Renal cortical epithelial cell (primary cell): ENCODE results near the gene DNAJC16. TPM values are rescaled to one million over a fixed set of nuclear protein-coding genes. Genes with fewer than 3 reads are reported as not detected.

Experiments
- DNase-seq: peaks from one replicate; pipeline ENCODE4 v3.0.0-alpha.2; 2011; ENCODE audit warnings: low read depth
- total RNA-seq: library from RNA; depleted of rRNA; stranded (reverse); fragments of >200 nt; gene quantifications from 2 replicates; pipeline ENCODE4 v1.2.3, GENCODE V29; 2014

The DNAJC16 gene
- total RNA-seq, 1 donor from 2014 or later, result 25.7 TPM

DNA sequence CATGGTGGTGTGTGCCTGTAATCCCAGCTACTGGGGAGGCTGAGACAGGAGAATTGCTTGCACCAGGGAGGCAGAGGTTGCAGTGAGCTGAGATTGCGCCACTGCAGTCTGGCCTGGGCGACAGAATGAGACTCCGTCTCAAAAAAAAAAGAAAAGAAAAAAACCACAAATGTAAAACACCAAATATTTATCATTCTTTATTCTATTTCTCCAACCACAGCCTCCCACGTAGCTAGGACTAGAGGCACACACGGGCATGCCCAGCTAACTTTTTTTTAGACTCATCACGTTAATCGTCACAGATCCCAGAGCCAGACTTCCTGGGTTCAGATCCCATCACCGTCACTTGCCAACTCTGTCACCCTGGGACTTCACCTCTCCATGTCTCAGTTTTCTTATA is 13.5 kb downstream of the DNAJC16 start:
- no peak for DNase-seq

GRCh38 chr1:15541231-15541792 is 14.7 kb downstream of the DNAJC16 start:
- DNase-seq, result no peak

DNA sequence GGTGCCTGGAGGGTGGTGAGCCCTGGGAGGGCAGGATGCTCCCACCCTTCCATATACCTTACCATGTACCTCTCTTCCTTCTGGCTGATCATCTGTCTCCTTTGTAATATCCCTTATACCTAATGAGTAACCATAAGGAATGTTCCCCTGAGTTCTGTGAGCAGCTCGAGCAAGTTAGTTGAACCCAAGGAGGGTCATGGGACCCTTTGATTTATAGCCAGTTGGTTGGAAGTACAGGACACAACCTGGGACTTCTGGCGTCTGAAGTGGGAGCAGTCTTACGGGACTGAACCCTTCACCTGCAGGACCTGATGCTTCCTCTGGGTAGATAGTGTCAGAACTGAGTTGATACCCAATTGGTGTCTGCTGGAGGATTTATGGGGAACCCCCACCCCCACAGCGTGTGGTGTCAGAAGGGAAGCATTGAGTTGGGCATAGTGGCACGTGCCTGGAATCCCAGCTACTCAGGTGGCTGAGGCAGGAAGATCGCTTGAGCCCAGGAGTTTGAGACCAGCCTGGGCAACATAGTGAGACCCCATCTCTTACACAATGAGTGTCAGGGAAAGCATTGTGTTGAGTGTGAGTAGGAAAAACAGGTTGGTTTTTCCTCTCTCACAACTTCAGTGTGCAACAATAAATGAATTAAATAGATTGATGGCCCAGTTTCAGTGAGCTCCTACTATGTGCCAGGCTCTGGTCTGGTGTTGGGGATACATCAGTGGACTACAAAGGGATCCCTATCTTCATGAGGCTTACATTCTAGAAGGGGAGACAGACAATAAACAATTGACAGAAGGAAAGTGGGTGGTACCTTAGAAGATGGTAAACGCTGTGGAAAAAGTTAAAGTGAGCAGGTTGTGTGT is 16.0 kb downstream of the DNAJC16 start:
- no peak for DNase-seq

GRCh38 chr1:15543251-15543588 is 16.6 kb downstream of the DNAJC16 start:
- no peak for DNase-seq

DNA sequence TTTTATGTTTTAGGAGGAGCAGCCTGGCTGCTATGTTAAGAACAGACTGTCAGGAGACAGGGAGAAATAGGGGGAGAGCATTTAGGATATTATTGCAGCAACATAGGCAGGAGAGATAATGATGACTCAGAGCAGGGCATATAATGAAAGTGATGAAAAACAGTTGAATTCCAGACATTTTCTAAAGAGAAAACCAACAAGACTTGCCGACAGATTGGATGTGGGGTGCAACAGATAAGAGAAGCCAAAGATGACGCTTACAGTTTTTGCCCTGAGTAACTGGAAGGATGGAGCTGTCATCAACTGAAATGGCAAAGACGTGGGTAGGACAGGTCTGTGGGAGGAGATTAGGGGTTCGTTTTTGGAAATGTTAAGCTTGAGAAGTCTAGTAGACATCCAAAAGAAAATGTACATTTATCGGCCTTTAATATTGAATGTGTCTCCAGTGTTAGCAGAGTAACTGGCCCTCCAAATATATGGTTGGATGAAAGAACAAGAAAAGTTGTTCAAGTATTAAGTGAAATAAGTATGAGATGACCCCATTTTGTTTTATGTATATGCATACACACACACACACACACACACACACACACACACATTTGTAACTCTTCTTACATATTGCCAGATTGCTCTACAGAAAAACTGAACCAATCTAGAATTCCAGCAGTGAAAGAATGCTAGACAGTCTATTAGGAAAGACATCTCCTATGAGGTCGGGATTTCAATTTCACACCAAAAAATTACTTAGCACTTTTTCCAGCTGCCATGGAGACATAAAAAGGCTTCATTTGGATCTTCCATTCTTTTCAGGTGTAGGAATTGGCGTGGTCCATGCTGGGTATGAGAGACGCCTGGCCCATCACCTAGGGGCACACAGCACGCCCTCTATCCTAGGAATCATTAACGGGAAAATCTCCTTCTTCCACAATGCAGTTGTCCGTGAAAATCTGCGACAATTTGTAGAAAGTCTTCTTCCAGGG is 17.2 kb downstream of the DNAJC16 start:
- no peak for DNase-seq

GRCh38 chr1:15546641-15547040 is 20.0 kb downstream of the DNAJC16 start:
- DNase-seq, result no peak

- no peak for DNase-seq
These were observed 23.9 kb downstream of the DNAJC16 start for GRCh38 chr1:15550573-15550972.

- no peak for DNase-seq
These were observed 30.4 kb downstream of the DNAJC16 start for GRCh38 chr1:15557008-15557407.

- peak; percentile 15 for DNase-seq
These were observed 30.9 kb downstream of the DNAJC16 start for GRCh38 chr1:15557594-15557993.

- DNase-seq, result peak; percentile 50
These were observed 31.9 kb downstream of the DNAJC16 start for GRCh38 chr1:15558516-15558915.

- DNase-seq, result peak; percentile 92
These were observed 32.7 kb downstream of the DNAJC16 start for GRCh38 chr1:15559189-15559810.

DNA sequence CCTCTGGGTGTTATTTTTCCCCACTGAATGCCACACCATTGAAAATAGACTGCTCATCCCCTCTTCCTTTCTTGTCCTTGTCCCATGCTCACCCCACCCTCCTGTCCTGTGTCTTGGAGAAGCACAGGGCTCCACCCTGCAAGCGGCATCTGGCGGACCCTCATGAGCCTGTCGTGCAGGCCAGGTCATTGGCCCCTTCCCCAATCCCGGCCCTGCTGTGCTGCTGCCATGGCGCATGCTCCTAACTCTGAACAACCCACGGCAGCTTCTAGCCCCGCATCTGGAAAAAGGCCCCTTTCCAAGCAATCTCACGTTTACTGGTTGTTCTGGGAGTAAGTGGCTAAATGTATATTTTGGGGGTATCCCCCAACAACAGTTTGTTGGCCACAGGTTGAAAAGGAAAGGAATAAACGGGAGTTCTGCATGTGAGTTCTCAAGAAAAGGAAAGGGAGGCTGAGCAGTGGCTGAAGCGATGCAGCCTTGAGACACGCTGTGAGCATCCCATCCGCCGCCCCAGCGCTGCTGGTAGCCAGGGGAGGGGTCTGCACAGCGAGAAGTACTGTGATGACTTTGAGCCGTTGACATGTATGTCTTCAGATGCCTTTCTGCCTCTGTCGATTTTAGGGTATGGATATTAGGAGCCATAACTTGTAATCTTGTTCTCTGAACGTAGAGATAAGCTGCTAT is 41.9 kb downstream of the DNAJC16 start:
- no peak for DNase-seq

DNA sequence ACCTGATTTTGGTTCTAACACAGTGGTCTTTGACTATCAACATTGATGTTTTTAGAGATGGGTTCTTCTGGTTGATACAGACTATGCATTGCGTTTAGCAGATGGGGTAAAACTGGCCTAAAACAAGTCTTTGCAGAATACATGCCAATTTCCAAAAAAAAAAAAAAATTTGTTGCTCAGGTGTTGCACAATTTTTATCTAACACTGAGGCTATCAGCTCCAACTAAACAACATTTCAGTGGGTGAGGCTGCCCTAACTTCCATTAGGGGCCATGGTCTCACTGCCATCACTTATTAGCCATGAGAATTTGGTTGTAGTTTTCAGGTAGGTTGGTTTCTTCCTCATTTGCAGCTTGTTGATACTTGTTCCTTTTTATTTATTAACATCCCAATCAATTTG is 44.2 kb downstream of the DNAJC16 start:
- DNase-seq, result no peak

DNA sequence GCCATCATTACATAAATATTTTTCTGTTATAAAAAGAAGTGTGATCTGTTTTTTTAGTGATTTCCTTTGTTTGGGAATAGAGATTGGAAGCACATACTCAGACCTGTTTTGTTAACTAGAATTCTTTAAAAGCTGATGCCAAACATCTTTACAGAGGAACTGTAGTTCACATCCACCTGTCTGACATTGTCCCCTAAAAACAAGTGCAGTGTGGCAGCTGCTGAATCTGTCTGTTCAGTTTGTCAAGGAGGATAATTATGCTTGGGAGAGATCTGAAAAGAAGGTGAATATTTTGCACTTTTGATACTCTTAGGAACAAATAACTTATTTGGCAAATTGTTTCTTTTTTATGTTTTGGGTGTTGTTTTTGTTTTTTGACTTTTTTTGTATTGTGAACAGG is 44.6 kb downstream of the DNAJC16 start:
- DNase-seq, result no peak

DNA sequence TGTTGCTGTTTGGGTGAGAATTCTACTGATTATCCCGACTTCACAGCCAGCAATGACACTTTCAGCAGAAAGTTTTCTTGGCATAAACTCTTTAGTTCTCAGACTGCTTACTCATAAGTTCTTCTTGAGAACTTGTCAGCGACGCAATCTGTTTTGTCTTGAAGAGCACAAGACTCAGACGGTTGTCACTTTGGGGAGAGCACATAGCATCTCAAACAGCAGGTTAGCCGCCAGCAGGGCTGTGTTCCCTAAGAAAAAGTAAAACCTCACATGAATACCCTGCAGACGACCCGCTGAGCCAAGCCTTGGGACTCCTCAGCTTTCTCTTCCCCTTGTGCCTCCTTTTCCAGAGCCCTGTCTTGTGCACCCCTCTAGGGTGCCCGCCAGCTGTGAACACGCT is 46.8 kb downstream of the DNAJC16 start:
- peak; percentile 29 for DNase-seq

- peak; percentile 88 for DNase-seq
These were observed 48.1 kb downstream of the DNAJC16 start for GRCh38 chr1:15574741-15575140.

DNA sequence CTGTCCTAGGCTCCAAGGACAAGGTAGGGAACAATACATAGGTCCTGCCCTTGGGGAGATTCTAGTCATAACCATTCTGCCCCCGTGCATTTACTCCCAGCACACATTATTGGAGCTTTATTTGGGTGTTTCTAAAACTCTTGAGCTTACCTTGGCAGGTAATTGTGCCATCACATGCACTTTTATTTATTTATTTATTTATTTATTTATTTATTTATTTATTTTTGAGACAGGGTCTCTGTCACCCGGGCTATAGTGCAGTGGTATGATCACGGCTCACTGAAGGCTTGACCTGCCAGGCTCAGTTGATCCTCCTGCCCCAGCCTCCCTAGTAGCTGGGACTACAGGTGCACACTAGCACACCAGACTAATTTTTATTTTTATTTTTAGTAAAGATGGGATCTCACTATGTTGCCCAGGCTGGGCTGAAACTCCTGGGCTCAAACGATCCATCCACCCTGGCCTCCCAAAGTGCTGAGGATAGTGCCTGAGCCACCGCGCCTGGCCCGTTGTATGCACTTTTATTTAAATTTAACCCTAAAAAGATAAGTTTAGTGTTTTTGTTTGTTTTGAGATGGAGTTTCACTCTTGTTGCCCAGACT is 49.0 kb downstream of the DNAJC16 start:
- DNase-seq, result no peak

DNA sequence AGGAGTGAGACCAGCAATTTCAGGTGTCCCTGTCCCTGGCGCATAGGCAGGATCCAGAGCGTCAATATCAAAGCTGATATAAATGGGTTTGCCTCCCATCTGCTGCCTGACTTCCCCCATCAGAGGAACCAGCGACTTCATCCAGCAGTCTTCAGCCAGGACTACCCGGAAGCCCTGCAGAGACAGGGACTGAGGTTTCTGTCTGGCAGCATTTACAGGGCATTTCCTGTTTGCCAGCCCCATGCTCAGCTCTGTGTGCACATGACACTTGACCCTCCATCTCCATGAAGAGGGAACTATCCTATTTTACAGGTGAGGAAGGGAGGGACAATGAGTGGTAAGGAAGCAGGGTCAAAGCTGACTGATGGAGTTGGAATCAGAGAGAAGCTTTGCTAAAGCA is 51.0 kb downstream of the DNAJC16 start:
- no peak for DNase-seq

DNA sequence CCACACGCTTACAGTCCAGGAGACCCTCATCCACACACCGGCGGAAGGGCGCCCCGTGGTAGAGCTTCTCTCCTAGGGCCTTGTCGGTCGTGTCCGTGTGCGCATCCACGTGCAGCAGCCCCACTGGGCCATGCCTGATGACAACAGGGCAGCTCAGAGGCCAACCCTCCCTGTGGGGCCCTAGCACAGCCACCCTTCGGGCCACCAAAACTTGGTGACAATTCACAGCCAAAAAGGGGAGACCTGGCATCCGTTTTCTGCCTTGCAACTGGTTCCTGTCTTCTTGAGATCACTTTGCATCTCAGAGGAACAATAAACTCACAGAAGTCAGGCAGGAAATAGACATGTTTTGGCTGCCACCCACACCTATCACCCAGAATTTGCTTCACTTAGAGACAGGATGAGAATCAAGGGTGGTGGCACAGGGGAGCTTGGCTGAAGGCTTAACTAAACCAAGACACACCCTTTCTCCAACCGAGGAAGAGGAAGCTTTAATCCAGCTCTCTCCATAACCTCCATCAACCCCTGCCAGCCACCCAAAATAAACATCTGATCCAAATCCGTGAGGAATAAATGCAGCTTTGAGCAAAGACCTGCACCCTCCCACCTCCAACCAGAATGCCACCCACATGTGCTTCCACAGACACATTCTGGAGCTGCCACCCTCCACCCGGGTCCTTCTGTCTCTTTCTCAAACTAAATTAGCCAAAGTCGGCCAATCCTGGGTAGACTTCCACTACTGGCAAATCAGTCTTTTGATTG is 52.5 kb downstream of the DNAJC16 start:
- no peak for DNase-seq

- DNase-seq, result peak; percentile 72
These were observed 53.0 kb downstream of the DNAJC16 start for GRCh38 chr1:15579683-15580047.
